ENCODE data around the gene SDC4. TPM values are rescaled to one million over a fixed set of nuclear protein-coding genes. Genes with fewer than 3 reads are reported as not detected.
"Not testable (repeated sequence)": the region's sequence is repeated elsewhere in the genome, so short reads cannot be mapped to it uniquely, and the experiment has no call there.

SDC4 gene
- total RNA-seq, 6 donors from 2014 or later = 178 to 568 (median 291) TPM

DNA sequence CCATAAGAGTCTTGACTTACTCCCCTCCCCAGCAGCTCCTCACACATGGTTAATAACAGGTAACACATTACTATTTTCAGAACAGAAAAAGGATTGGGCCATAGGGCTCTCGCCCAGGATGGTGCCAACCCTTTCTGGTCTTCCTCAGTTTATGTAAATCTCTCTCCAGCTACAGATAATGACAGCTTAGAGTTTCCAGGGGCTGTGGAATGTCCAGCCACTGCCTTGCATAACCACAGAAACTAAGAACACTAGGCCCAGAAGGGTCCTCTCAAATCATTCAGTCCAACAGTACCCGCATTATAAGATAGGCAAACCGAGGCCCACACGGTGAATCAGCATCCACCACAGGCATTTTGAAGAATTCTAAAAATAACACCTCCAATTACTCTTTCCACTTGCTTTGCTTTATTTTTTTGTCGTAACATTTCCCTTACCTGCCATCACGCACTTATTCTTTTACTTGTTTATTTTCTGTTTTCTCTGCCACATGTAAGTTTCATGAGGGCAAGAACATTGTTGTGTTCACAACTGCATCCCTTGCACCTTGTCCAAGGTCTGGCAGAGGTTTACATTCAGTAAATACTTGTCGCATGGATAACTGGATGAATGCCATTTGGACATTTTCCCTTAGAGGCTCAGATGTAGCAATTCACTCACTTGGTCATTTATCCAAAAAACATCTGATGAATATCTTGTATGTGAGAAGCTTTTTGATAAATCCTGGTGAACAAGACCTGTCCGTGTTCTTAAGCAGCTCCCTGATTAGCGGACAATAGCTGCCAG is 6.4 kb upstream of the SDC4 start:
- ATAC-seq (ENCODE audit: low FRiP score in 2 of 2) (no peak), DNase-seq (no peak)
- no peak for TF ChIP-seq EP300 (IDR thresholded peaks at IDR 0.05)
- no peaks in the 10 kb centered on the region for H3K9me3 ChIP-seq
- no peaks in the 10 kb centered on the region for H3K27me3 ChIP-seq
- whole genome bisulfite sequencing, 2 donors = 77 to 85% methylated on average over 9 of the region's 9 CpGs
- no peak overlapping the region for H3K27ac ChIP-seq
- peaks cover 21 to 38% (median 25%) of the 10 kb centered on the region in 4 donors for H3K4me1 ChIP-seq
- no peaks in the 10 kb centered on the region for H3K36me3 ChIP-seq
- H3K4me3 ChIP-seq = no peak overlapping the region

DNA sequence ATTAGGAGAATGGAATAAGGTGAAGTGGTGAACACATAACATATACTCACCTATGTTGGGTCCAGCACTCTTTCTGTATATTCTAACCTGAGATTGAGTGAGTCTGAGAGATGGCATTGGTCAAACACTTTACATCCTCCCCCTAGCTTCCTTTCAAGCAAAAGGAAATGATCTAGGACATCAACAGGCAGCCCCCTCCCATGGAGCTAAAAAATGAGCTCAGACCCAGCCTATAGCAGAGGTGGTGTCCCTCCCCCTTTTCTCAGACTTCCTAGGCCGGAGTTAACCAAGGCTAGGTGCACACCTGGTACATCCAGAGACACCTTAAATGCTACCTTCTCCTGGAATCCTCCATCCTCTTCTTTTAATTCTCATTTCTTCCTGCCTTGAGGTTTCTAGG is 5.5 kb upstream of the SDC4 start:
- WGBS, 2 donors = 94 to 95% methylated on average over 1 of the region's 1 CpG
- H3K4me1 ChIP-seq = peaks cover 14 to 29% (median 17%) of the 10 kb centered on the region in 4 donors
- no peaks in the 10 kb centered on the region for H3K9me3 ChIP-seq
- ATAC-seq (ENCODE audit: low FRiP score in 2 of 2) = no peak
- H3K27me3 ChIP-seq = no peaks in the 10 kb centered on the region
- DNase-seq = no peak
- no peak overlapping the region for H3K27ac ChIP-seq
- no peaks in the 10 kb centered on the region for H3K36me3 ChIP-seq
- no peak overlapping the region for H3K4me3 ChIP-seq
- no peak for TF ChIP-seq EP300 (IDR thresholded peaks at IDR 0.05)
- TF ChIP-seq POLR2A (IDR thresholded peaks at IDR 0.05) = no peak
- TF ChIP-seq POLR2AphosphoS5 (IDR thresholded peaks at IDR 0.05) = no peak
- TF ChIP-seq, protein P1, sequence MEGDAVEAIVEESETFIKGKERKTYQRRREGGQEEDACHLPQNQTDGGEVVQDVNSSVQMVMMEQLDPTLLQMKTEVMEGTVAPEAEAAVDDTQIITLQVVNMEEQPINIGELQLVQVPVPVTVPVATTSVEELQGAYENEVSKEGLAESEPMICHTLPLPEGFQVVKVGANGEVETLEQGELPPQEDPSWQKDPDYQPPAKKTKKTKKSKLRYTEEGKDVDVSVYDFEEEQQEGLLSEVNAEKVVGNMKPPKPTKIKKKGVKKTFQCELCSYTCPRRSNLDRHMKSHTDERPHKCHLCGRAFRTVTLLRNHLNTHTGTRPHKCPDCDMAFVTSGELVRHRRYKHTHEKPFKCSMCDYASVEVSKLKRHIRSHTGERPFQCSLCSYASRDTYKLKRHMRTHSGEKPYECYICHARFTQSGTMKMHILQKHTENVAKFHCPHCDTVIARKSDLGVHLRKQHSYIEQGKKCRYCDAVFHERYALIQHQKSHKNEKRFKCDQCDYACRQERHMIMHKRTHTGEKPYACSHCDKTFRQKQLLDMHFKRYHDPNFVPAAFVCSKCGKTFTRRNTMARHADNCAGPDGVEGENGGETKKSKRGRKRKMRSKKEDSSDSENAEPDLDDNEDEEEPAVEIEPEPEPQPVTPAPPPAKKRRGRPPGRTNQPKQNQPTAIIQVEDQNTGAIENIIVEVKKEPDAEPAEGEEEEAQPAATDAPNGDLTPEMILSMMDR (IDR thresholded peaks at IDR 0.05) = no peak

DNA sequence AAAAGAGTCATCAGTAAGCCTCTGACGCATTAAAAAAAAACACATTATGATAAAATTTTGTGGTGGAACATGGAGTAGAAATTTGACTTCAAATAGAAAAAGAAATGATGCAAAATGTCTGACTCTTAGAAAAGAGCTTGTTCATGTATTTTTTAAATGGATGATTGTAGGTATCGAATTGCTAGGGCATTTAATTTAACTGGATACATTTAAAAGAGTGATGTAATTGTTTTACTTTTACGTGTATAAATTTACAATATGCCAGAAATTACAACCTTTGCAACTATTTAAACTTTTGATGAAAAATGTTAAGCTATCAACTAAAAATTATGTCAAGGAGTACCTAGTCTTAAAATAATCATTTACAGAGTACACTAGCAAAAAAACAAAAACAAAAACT is 4.5 kb upstream of the SDC4 start:
- Histone ChIP-seq H3K27ac (no peak overlapping the region), H3K27me3 (no peaks in the 10 kb centered on the region), H3K36me3 (no peaks in the 10 kb centered on the region), H3K4me3 (no peak overlapping the region), H3K9me3 (no peaks in the 10 kb centered on the region), H3K4me1 (peaks cover 9 to 23% (median 11%) of the 10 kb centered on the region in 4 donors)
- DNase-seq (no peak), ATAC-seq (ENCODE audit: low FRiP score in 2 of 2) (no peak)
- 88 to 92% methylated on average over 3 of the region's 3 CpGs for WGBS, 2 donors
- TF ChIP-seq EP300 (IDR thresholded peaks at IDR 0.05) = no peak
- TF ChIP-seq, protein P1 (IDR thresholded peaks at IDR 0.05) = no peak
- TF ChIP-seq POLR2A (IDR thresholded peaks at IDR 0.05) = no peak
- no peak for TF ChIP-seq POLR2AphosphoS5 (IDR thresholded peaks at IDR 0.05)

DNA sequence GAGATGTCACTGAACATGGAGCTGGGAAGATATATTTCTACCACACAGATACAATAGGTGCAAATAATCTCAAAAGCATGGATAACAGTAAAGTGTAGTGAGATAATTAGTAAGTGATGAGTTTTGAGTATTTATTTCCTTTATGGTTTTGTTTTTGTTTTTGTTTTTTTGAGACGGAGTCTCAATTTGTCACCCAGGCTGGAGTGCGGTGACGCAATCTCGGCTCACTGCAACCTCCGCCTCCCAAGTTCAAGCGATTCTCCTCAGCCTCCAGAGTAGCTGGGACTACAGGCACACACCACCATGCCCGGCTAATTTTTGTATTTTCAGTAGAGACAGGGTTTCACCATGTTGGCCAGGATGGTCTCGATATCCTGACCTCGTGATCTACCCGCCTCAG is 2.6 kb upstream of the SDC4 start:
- ATAC-seq (ENCODE audit: low FRiP score in 2 of 2); DNase-seq; H3K36me3 ChIP-seq; H3K9me3 ChIP-seq; H3K27me3 ChIP-seq; H3K27ac ChIP-seq; H3K4me3 ChIP-seq: not testable (repeated sequence)
- WGBS, 2 donors = 92% methylated on average over 10 of the region's 10 CpGs
- H3K4me1 ChIP-seq = peaks cover 17 to 28% (median 19%) of the 10 kb centered on the region in 4 donors

DNA sequence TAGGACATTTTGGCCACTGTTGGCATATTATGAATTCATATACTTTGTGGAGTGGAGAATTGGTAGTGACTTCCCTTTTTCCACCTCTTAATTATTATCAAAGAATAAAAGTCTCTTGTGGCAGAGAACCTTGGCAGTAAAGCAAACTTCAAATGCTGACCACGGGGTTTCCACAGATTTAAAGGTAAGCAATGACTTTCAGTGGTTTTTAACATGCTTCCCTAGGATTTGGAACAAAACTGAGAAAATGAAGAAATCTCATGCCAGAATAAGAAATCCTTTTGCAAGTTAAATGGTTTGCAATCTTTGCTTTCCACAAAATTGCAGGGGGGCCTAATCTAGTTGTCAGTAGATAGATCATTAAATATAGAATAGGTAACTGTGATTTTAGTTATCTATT is 2.0 kb upstream of the SDC4 start:
- H3K9me3 ChIP-seq = no peaks in the 10 kb centered on the region
- no peak for TF ChIP-seq POLR2AphosphoS5 (IDR thresholded peaks at IDR 0.05)
- TF ChIP-seq POLR2A (IDR thresholded peaks at IDR 0.05) = no peak
- no peak for TF ChIP-seq EP300 (IDR thresholded peaks at IDR 0.05)
- TF ChIP-seq, protein P1 (IDR thresholded peaks at IDR 0.05) = no peak
- peaks cover 21 to 32% (median 25%) of the 10 kb centered on the region in 4 donors for H3K4me1 ChIP-seq
- H3K27me3 ChIP-seq = no peaks in the 10 kb centered on the region
- no peak for DNase-seq
- no peak overlapping the region for H3K4me3 ChIP-seq
- 37 to 52% methylated on average over 1 of the region's 1 CpG for WGBS, 2 donors
- H3K27ac ChIP-seq = no peak overlapping the region
- no peak for ATAC-seq (ENCODE audit: low FRiP score in 2 of 2)
- no peaks in the 10 kb centered on the region for H3K36me3 ChIP-seq
